Measurements from ENCODE around the gene GRIN2A. TPM values are rescaled to one million over a fixed set of nuclear protein-coding genes. Genes with fewer than 3 reads are reported as not detected.

The GRIN2A gene
- total RNA-seq, 2 experiments from 2014 or later: not detected

DNA sequence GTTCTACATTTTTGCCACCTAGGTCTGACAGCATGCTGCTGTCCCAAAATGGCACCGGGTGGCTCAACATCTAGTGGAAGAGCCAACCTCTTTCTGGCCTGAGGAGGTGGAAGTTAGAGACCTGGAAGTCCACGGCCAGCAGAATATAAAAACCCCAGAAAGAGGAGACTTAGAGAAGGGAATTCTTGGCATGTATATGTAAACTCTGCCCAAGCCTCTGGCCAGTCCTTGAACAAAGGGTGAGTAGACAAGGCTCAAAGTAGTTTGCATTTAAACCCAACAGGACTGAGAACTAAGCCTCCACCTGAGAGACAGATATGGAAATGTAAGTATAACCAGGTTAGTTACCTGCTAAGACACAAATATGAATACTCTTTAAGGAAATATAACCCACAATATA lies 210.3 kb downstream of the GRIN2A start:
- POLR2A ChIA-PET: no interaction called here
- BruUV-seq (replicated peaks): no TSS peak

DNA sequence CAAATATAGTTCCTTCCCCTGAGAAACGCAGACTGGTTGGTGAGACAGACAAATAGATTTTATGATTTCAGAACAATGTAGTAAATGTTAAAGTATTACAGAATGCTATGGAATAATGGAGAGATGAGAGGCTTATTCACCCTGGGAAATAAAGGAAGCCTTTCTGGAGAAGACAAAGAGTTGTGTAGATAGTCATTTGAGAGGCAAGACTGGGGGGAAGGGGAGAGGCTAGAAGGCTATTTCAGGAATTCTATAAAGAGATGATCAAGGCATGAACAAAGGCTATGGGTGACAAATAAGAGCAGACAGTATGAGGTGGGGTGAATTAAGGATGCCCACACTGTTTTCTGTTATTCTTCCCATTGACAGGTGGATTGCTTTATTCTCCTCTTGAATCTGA lies 211.4 kb downstream of the GRIN2A start:
- no peaks in the 10 kb centered on the region for H3K4me1 ChIP-seq (ENCODE audit: insufficient read depth, low read length, poor library complexity, severe bottlenecking)
- intact Hi-C loops (cut with micrococcal nuclease; ENCODE audit: unreplicated experiment): no loop called here
- no peak overlapping the region for H2AFZ ChIP-seq (ENCODE audit: low read length)
- H3K4me3 ChIP-seq (ENCODE audit: low read depth, low read length, poor library complexity, severe bottlenecking): no peak overlapping the region
- no peaks in the 10 kb centered on the region for H3K36me3 ChIP-seq (ENCODE audit: insufficient read depth, low read length)
- H3K9me2 ChIP-seq (ENCODE audit: insufficient read depth, low read length): no peaks in the 10 kb centered on the region
- ChIA-PET POLR2A (no interaction called here), CTCF (ENCODE audit: unreplicated experiment) (no interaction called here)
- no peak for DNase-seq (ENCODE audit: low spot score)
- H3K27ac ChIP-seq (ENCODE audit: low read depth, low read length, poor library complexity, severe bottlenecking): no peak overlapping the region
- TF ChIP-seq, protein P1, sequence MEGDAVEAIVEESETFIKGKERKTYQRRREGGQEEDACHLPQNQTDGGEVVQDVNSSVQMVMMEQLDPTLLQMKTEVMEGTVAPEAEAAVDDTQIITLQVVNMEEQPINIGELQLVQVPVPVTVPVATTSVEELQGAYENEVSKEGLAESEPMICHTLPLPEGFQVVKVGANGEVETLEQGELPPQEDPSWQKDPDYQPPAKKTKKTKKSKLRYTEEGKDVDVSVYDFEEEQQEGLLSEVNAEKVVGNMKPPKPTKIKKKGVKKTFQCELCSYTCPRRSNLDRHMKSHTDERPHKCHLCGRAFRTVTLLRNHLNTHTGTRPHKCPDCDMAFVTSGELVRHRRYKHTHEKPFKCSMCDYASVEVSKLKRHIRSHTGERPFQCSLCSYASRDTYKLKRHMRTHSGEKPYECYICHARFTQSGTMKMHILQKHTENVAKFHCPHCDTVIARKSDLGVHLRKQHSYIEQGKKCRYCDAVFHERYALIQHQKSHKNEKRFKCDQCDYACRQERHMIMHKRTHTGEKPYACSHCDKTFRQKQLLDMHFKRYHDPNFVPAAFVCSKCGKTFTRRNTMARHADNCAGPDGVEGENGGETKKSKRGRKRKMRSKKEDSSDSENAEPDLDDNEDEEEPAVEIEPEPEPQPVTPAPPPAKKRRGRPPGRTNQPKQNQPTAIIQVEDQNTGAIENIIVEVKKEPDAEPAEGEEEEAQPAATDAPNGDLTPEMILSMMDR (conservative IDR thresholded peaks at IDR 0.05; ENCODE audit: low read length): no peak
- H3K9me3 ChIP-seq (ENCODE audit: low read length): no peaks in the 10 kb centered on the region
- H3K4me2 ChIP-seq (ENCODE audit: low read length): no peak overlapping the region
- no TSS peak for BruUV-seq (replicated peaks)
- no peaks in the 10 kb centered on the region for H3K79me2 ChIP-seq (ENCODE audit: insufficient read depth, low read depth, low read length)
- H4K20me1 ChIP-seq (ENCODE audit: insufficient read depth, low read length): no peaks in the 10 kb centered on the region

More for the DNA sequence above, 210.3 kb downstream of the GRIN2A start:
- no peaks in the 10 kb centered on the region for H3K36me3 ChIP-seq (ENCODE audit: insufficient read depth, low read length)
- H3K9me2 ChIP-seq (ENCODE audit: insufficient read depth, low read length): no peaks in the 10 kb centered on the region
- no peaks in the 10 kb centered on the region for H4K20me1 ChIP-seq (ENCODE audit: insufficient read depth, low read length)
- no peak for TF ChIP-seq EZH2phosphoT487 (IDR thresholded peaks at IDR 0.05; ENCODE audit: borderline replicate concordance, low read depth, low read length)
- TF ChIP-seq, protein P1 (conservative IDR thresholded peaks at IDR 0.05; ENCODE audit: low read length): no peak
- DNase-seq (ENCODE audit: low spot score): no peak
- H3K79me2 ChIP-seq (ENCODE audit: insufficient read depth, low read depth, low read length): no peaks in the 10 kb centered on the region
- intact Hi-C loops (cut with micrococcal nuclease; ENCODE audit: unreplicated experiment): no loop called here
- no peak overlapping the region for H3K27ac ChIP-seq (ENCODE audit: low read depth, low read length, poor library complexity, severe bottlenecking)
- no peak overlapping the region for H2AFZ ChIP-seq (ENCODE audit: low read length)
- CTCF ChIA-PET (ENCODE audit: unreplicated experiment): no interaction called here
- H3K9me3 ChIP-seq (ENCODE audit: low read length): no peaks in the 10 kb centered on the region
- no peak overlapping the region for H3K4me3 ChIP-seq (ENCODE audit: low read depth, low read length, poor library complexity, severe bottlenecking)
- H3K4me1 ChIP-seq (ENCODE audit: insufficient read depth, low read length, poor library complexity, severe bottlenecking): no peaks in the 10 kb centered on the region
- no peak overlapping the region for H3K4me2 ChIP-seq (ENCODE audit: low read length)

DNA sequence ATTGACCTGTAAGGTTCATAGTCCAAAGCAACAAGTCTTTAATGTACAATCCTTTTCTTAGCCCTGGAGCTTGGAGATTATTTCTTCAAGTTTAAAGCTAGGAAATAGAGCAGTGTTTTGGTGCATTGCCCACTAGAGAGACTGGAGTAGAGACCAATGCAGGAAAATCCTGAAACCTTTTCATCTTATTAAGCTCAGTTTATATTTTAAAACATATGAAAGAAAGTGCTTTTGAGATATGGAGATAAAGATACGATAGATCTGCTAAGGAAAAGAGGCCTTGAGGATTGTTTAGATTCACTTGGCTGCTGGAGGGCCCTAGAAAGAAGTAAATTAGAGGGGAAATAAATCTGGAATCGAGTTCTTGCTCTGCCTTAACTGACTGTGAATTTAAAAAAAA lies 212.0 kb downstream of the GRIN2A start:
- Histone ChIP-seq H3K9me2 (ENCODE audit: insufficient read depth, low read length) (no peaks in the 10 kb centered on the region), H3K4me3 (ENCODE audit: low read depth, low read length, poor library complexity, severe bottlenecking) (no peak overlapping the region), H3K4me2 (ENCODE audit: low read length) (no peak overlapping the region), H2AFZ (ENCODE audit: low read length) (no peak overlapping the region), H4K20me1 (ENCODE audit: insufficient read depth, low read length) (no peaks in the 10 kb centered on the region), H3K9me3 (ENCODE audit: low read length) (no peaks in the 10 kb centered on the region), H3K27ac (ENCODE audit: low read depth, low read length, poor library complexity, severe bottlenecking) (no peak overlapping the region), H3K4me1 (ENCODE audit: insufficient read depth, low read length, poor library complexity, severe bottlenecking) (no peaks in the 10 kb centered on the region), H3K79me2 (ENCODE audit: insufficient read depth, low read depth, low read length) (no peaks in the 10 kb centered on the region), H3K36me3 (ENCODE audit: insufficient read depth, low read length) (no peaks in the 10 kb centered on the region)
- CTCF ChIA-PET (ENCODE audit: unreplicated experiment): no interaction called here
- POLR2A ChIA-PET: no interaction called here
- TF ChIP-seq EZH2phosphoT487 (IDR thresholded peaks at IDR 0.05; ENCODE audit: borderline replicate concordance, low read depth, low read length): no peak
- TF ChIP-seq, protein P1 (conservative IDR thresholded peaks at IDR 0.05; ENCODE audit: low read length): no peak
- intact Hi-C loops (cut with micrococcal nuclease; ENCODE audit: unreplicated experiment): no loop called here
- BruUV-seq (replicated peaks): no TSS peak
- DNase-seq (ENCODE audit: low spot score): no peak

Measured in OCI-LY7 (cell line).